Fibroblast of upper back skin (primary cell): ENCODE data around the gene MSI2.

ENCODE experiments used
- DNase-seq: peaks from one replicate; pipeline ENCODE4 v3.0.0-alpha.2; 2013

MSI2 gene

DNA sequence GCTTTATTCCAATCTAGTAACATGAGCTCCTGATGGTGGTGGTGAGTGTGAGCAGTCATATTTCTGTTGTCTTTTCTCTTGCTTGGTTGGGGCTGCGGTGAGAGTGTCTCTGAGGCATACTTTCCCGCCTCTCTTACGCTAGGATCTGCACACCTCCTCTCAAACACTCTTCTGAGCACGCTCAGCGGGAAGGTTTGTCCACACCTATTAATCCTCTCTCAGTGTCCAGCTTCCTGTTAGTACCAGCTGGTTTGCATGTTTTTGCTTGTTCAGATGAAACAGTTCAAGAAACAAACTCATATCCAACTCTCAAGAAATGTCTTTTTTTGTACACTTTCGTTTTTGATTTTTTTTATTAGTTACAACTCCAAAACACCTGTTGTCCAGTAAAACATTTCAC is 399.2 kb downstream of the MSI2 start:
- no peak for DNase-seq

- no peak for DNase-seq
Measured at GRCh38 chr17:57657211-57657610, 400.9 kb downstream of the MSI2 start.

DNA sequence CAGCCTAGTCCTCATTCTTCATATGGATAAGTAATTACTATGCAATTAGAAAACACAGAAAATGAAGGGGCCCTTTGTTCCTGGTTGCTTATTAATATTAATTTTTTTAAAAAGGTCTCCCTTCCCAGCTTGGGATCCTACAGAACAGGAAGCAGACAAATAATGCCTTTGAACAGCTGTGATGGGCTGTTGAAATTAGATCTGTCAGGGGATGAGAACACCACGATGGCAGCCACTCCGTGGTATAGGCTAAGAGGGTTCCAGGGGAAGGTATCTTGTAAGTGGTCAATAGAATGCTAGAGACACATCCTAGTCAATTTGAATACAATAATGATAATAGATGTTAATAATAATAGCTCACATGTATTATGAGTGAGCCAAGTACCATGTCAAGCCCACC is 405.7 kb downstream of the MSI2 start:
- DNase-seq = no peak

GRCh38 chr17:57662644-57663308 is 406.5 kb downstream of the MSI2 start:
- DNase-seq = peak; percentile 99

DNA sequence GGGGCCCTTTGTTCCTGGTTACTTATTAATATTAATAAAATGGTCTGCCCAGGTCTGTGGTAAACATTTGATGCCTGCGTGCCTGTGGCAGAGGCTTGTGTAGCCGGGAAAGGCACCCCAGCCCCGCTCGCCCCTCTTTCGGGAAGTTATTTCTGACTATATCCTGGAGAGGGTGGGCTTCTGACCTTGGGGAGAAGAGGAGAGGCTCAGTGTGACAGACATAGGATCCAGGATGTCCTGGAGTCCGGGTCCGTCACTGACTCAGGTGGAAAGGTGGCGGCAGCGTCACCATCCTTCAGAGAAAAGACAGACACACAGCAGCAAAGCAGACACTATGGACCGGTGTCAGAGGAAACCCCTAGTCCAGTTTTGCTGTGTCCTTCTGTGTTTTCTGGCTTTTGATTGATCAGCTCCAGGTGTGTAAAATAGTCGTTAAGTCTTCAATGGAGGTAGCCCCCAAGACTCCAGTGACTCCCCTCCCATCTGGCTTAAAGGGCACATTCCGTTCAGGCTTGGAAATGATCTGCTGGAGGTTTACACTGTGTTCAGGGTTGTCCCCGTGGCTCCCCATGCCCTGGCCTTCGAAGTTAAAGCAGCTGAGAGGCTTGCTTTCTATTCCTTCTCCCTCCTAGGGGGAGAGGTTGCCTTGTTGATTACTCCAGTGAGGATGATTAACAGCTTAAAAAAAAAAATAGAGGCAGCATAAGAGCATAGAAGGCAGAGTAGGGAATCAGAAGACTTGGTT is 407.2 kb downstream of the MSI2 start:
- DNase-seq = peak; percentile 26

- no peak for DNase-seq
Measured at GRCh38 chr17:57665128-57665527, 408.8 kb downstream of the MSI2 start.

GRCh38 chr17:57665696-57666095 is 409.4 kb downstream of the MSI2 start:
- no peak for DNase-seq

GRCh38 chr17:57666201-57666870 is 410.0 kb downstream of the MSI2 start:
- no peak for DNase-seq

- DNase-seq = no peak
Measured at GRCh38 chr17:57666946-57667345, 410.6 kb downstream of the MSI2 start.

GRCh38 chr17:57667461-57667923 is 411.2 kb downstream of the MSI2 start:
- no peak for DNase-seq

GRCh38 chr17:57668332-57668731 is 412.0 kb downstream of the MSI2 start:
- no peak for DNase-seq

DNA sequence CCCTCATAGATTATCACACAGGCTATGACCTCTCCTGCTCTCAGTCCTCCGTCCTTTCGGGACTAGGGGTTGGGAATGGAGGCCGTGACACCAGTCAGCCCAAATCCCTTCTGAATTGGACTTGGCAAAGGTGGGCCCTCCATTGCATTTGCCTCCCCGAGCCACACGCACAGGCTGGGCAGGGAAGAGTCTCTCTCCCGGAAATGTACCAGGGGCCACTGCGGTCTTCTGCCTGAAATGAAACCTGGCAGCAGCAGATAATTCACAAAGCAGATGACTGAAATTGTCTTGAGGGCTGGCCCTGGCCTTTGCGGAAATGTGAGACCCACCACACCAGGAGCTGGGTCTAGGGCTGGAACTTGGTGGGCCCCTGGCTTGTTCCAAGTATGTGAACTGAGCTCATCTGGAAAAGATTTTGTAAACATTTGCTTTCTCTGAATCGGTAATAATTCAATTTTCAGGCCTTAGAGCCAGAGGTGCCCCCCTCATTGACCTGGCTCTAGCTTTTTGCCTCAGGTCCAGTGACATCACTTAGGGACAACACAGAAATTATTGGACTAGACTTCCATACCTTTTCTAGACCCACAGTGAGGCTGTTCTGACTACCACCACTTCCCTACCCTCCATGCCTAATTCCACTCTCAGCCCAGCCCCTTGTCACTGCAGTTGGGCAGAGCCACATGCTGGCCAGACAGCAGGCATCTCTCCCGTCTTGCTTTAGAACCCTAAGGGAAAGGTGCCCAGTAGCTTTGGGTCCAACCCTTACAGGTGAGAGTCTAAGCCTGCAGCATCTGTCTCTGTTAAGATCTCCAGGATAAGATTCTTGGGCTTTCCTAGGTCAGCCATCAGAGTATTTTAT is 413.6 kb downstream of the MSI2 start:
- no peak for DNase-seq

DNA sequence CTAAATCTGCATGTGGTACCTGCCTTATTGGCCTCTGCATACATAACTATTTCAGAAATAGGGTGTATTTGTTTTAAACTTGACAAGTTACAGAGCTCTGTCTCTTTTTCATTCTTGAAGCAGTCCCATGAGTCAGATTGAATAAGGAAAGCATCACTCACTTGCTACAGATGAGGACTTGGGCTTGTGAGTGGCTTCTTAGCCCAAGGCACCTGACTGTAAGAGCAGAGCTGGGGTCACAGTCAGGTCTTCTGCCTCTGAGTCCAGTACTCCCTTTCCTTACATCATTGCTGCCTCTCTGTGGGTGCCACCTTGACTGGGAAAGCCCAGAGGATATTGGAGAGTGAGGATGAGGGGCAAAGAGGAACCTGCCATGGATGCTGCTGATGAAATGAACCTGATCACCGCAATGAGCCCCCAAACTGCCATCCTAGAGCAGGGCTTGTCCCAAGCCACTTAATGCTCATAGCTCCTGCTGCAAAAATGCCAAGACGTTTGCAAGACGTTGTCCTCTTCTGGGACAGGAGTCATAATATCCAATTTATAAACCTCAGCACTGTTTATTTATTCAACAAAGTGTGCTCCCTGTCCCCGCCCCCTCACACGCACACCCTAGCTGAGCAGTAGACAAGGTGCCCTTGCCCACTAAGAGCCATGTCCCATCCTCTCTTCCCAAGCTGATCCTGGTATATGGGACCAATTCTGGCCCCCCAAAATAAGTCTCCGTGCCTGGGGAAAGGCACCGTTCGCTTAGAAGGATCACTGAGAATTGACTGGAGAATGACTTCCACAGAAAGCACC is 414.6 kb downstream of the MSI2 start:
- DNase-seq = no peak

- DNase-seq = peak; percentile 68
Measured at GRCh38 chr17:57671667-57672632, 415.6 kb downstream of the MSI2 start.

GRCh38 chr17:57672971-57673370 is 416.6 kb downstream of the MSI2 start:
- no peak for DNase-seq

GRCh38 chr17:57674894-57675293 is 418.6 kb downstream of the MSI2 start:
- DNase-seq = no peak

DNA sequence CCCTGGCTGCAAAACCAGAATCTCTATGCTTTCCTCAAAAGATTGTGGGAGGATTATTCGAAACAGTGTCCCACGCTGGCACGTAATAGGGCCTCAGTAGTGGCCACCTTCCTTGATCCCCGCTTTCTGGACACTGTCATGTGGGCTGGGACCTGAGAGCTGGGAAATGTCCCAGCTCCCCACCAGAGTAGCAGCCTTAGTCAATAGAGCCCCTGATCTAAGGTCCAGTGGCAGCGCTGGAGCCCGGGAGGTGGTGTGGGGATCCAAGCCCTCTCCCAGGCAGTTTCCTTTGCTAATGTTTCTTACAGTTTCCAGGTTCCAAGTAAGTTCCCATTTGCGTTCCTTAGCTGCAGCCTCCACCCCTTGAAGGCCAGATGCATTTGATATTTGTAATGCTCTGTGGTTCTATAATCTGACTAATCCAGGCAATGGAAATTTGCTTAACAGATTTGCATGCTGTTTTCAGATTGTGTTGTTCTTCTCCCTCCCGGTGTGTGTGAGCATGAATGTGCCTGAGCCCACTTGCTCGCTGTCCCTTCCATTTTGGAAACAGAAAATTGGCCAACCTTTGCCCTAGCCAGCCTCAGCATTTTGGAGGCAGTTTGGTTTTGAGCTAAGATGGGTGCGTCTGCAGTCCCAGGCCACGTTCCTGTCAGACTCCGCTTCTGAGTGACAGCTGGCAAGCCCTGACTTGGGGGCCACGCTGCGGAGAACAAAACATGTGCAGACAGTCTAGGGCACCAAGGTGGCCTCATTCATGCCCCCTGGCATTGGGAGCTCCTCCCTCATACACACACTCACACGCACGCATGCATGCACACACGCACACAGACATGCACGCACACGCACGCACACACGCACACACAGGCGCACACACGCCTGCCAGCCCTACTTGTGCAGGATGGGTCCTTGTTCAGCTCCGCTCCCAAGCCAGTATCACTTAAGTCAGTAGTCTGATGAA is 419.4 kb downstream of the MSI2 start:
- DNase-seq = no peak

- no peak for DNase-seq
Measured at GRCh38 chr17:57676543-57676942, 420.2 kb downstream of the MSI2 start.

GRCh38 chr17:57677301-57677700 is 421.0 kb downstream of the MSI2 start:
- DNase-seq = no peak

DNA sequence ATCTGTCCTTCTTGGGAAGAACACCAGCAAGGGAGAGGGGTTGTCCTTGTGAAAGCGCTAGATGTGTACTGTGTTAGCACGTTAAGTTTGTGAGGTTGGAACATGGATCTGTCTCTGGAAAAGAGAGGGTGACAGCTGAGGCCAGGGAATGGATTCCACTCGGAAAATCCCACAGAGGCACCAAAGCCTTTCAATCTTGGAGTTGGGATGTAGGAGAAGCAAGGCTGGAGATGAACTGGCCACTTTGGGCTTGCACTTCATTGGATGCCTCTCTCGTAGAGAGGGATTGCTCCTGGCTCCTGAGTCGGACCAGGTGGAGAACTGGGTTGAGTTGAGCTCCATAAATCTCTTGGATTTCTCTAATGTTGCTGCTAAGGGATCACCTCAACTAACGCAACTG is 421.5 kb downstream of the MSI2 start:
- no peak for DNase-seq
